Prostate gland (tissue), 2 donors: ENCODE data around the gene ARHGAP32.

Experiments
- CTCF ChIP-seq, 4 experiments: fragments of 200-600 bp in 2 of 4; fragments of 450-650 bp in 2 of 4; sonication (generic) in 2 of 4; IDR thresholded peaks; 1 replicate in 3 of 4; 2 replicates in 1 of 4; pipeline ENCODE4 v1.5.1; 2016 to 2019; ENCODE audit warnings: antibody characterized with exemption in 4 of 4, mild to moderate bottlenecking in 2 of 4, moderate library complexity in 2 of 4
- POLR2AphosphoS5 ChIP-seq: sonication (generic); formaldehyde crosslinking; IDR thresholded peaks from one replicate; pipeline ENCODE4 v1.6.1; 2017; ENCODE audit warnings: antibody characterized with exemption

GRCh38 chr11:129119036-129119435 is 73.1 kb downstream of the ARHGAP32 start:
- TF ChIP-seq CTCF (IDR thresholded peaks at IDR 0.05), result no peak
- no peak for TF ChIP-seq POLR2AphosphoS5
